Mesothelial cell of epicardium (in vitro differentiated cells): ENCODE data around the gene SLAMF9. TPM values are rescaled to one million over a fixed set of nuclear protein-coding genes. Genes with fewer than 3 reads are reported as not detected.

Experiments used
- DNase-seq, 2 experiments: peaks; one replicate each; pipeline ENCODE4 v3.0.0; 2021; ENCODE audit warnings: low spot score in 2 of 2; ENCODE audit not compliant: unreplicated experiment in 2 of 2
- H3K27ac Mint-ChIP-seq: 2 replicates; pipeline ENCODE4 v1.8.0; 2021; ENCODE audit warnings: mixed read lengths
- H3K27me3 Mint-ChIP-seq: 2 replicates; pipeline ENCODE4 v1.8.0; 2021; ENCODE audit warnings: low read depth, mixed read lengths
- H3K36me3 Mint-ChIP-seq: 2 replicates; pipeline ENCODE4 v1.8.0; 2021; ENCODE audit warnings: mixed read lengths
- H3K4me1 Mint-ChIP-seq: 2 replicates; pipeline ENCODE4 v1.8.0; 2021; ENCODE audit warnings: mixed read lengths
- H3K4me3 Mint-ChIP-seq: 2 replicates; pipeline ENCODE4 v1.8.0; 2021; ENCODE audit warnings: mild to moderate bottlenecking, moderate library complexity, mixed read lengths
- H3K9me3 Mint-ChIP-seq: 2 replicates; pipeline ENCODE4 v1.8.0; 2021; ENCODE audit warnings: mixed read lengths
- total RNA-seq: library from RNA; stranded (reverse); gene quantifications from 3 replicates; pipeline ENCODE4 v1.2.1, GENCODE V29; 2021
- TF ChIP-seq, protein P1 (sequence below): fragments of 200-600 bp; sonication (generic); IDR thresholded peaks from one replicate; pipeline ENCODE4 v1.5.0; 2021; ENCODE audit warnings: antibody characterized with exemption; ENCODE audit not compliant: unreplicated experiment

SLAMF9 gene
- total RNA-seq, 1 donor from 2014 or later, result not detected

DNA sequence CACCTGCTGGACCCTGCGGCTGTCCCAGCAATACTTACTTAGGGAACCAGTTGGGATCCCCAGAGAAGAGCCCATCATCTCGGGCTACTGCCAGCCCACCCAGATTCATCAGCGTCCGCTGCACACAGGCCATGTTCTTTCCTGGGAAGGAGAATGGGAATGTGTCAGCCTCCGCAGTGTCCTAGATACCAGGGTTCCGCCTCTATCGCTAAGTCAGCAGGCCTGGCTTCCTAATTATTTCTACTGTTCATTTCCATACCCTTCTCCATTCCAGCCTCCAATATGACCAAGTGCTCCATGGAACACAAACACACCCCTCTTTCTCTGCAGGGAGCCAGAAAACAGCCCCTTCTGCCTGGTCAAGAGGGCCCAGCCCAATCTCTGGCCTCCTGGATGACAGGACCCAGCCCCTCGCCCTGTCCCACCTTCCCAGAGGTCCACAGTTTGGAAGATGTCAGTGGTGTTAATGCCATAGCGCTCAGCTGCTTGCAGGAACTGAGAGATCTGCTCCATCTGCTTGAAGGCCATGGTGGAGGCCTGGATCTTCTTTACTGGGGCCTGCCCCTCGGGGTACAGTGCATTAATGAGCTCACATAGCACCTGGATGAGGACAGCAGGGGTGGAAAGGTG, 34.7 kb downstream of the SLAMF9 start:
- Mint-ChIP-seq H3K4me1 (peaks cover 49% of the 10 kb centered on the region), H3K27ac (no peak overlapping the region), H3K9me3 (no peaks in the 10 kb centered on the region), H3K36me3 (peaks cover 16% of the 10 kb centered on the region), H3K4me3 (no peak overlapping the region), H3K27me3 (no peaks in the 10 kb centered on the region)
- DNase-seq, result no peak
- TF ChIP-seq, protein P1, sequence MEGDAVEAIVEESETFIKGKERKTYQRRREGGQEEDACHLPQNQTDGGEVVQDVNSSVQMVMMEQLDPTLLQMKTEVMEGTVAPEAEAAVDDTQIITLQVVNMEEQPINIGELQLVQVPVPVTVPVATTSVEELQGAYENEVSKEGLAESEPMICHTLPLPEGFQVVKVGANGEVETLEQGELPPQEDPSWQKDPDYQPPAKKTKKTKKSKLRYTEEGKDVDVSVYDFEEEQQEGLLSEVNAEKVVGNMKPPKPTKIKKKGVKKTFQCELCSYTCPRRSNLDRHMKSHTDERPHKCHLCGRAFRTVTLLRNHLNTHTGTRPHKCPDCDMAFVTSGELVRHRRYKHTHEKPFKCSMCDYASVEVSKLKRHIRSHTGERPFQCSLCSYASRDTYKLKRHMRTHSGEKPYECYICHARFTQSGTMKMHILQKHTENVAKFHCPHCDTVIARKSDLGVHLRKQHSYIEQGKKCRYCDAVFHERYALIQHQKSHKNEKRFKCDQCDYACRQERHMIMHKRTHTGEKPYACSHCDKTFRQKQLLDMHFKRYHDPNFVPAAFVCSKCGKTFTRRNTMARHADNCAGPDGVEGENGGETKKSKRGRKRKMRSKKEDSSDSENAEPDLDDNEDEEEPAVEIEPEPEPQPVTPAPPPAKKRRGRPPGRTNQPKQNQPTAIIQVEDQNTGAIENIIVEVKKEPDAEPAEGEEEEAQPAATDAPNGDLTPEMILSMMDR, result no peak

DNA sequence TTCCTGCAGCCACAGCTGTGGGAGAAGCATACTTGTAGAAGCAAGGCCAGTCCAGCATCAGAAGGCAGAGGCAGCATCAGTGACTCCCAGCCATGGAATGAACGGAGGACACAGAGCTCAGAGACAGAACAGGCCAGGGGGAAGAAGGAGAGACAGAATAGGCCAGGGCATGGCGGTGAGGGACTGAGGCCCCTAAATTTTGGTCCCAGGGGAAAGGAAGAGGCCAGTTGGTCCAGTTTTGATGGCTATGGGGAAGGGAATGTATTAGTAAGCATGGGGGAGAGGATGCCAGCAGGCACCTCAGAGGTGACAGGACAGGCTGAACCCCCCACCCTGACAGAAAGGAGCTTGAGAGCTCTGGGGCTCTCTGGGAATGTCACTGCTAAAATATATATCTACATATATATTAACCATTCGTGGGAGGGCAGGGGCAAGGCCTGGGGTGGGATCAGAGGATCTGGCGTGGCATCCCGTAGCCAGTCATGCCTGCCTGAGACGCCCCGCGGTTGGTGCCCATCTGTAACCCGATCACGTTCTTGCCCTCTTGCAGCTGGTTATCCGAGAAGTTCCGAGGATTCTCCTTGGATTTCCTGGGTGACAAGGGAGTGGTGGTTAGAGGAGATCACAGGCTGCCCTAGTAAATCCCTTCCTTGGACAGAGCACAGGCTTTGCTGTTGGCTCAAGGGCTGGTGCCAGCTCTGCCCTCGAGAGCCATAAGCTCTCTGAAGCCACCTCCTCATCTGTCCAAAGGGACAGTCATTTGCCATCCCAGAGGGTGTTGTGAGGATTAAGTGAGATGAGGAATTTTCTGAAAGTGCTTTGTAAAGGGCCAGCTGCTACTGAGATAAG, 35.5 kb downstream of the SLAMF9 start:
- H3K4me3 Mint-ChIP-seq, result no peak overlapping the region
- TF ChIP-seq, protein P1, result no peak

DNA sequence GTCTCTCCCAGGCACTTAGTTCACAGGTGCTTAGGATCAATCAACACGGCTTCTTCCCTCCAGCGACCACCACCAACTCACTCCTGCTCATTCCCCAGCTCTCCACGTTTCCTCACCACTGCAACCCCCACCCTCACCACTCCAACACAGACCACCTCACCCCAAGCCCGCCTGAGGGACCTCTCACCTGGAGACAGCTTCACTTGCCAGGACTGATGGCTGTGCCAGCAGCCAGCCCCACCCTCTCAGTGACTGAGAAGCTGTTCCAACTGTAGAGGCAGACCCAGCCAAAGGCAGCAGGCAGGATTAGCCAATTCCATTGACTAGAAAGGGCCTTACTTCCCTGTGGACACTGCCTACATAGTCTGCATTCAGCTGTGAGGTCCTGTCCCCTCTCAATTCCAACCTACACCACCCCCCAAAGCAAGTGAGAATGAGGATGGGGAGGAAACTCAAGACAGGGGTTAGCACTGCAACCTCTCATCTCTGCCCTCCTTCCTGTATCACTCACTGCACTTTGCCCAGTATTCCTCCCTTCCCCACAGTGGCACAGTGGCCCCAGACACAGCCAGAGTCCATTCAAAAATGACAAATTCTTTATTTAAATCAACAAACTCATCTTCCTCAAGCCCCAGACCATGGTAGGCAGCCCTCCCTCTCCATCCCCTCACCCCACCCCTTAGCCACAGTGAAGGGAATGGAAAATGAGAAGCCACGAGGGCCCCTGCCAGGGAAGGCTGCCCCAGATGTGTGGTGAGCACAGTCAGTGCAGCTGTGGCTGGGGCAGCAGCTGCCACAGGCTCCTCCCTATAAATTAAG, 36.3 kb downstream of the SLAMF9 start:
- H3K9me3 Mint-ChIP-seq, result no peaks in the 10 kb centered on the region
- TF ChIP-seq, protein P1, result no peak
- no peak for DNase-seq
- H3K4me3 Mint-ChIP-seq, result no peak overlapping the region
- H3K36me3 Mint-ChIP-seq, result peaks cover 16% of the 10 kb centered on the region
- H3K4me1 Mint-ChIP-seq, result peaks cover 47% of the 10 kb centered on the region
- H3K27me3 Mint-ChIP-seq, result no peaks in the 10 kb centered on the region
- H3K27ac Mint-ChIP-seq, result peak overlapping the region; percentile 13

More for the DNA sequence above, 35.5 kb downstream of the SLAMF9 start:
- no peaks in the 10 kb centered on the region for H3K27me3 Mint-ChIP-seq
- H3K9me3 Mint-ChIP-seq, result no peaks in the 10 kb centered on the region
- no peak for DNase-seq
- H3K4me1 Mint-ChIP-seq, result peaks cover 48% of the 10 kb centered on the region
- H3K36me3 Mint-ChIP-seq, result peaks cover 16% of the 10 kb centered on the region
- H3K27ac Mint-ChIP-seq, result no peak overlapping the region

DNA sequence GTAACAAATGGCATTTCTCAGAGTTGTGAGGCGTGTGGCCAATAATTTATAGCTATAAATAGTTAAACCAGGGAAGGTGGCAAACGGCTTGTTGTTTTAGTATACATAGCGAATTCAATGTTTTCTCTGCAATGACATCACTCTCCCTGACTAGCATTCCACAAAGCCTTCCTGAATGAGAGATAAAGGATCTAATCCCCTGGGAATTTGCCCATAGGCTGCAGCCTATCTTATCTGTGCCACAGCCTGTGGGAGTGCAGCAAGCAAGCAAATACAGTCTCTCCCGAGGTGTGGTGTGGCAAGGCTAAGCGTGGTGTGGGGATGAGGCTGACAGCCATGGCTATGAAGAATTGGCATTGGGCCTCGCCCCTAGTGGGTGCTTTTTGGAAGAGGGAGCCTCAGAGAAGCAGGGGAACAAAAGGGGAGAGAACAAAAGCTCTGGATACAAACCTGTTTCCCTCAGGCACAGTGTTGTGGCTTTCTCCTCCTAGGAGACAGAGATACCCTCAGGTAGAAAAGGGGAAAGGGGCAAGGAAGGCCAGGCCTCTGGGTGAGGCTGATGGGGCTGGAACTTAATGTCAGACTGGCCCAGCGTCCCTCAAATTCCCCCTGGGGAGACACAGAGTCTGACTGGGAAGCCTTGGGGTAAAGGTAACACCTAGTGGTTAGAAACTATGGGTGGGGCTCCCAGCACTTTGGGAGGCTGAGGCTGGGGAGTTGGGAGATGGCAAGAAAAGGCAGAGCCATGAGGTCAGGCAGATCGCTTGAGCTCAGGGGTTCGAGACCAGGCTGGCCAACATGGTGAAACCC, 37.6 kb downstream of the SLAMF9 start:
- H3K4me3 Mint-ChIP-seq, result no peak overlapping the region
- no peak for DNase-seq
- H3K27me3 Mint-ChIP-seq, result no peaks in the 10 kb centered on the region
- peak overlapping the region; percentile 81 for H3K27ac Mint-ChIP-seq
- H3K36me3 Mint-ChIP-seq, result peaks cover 16% of the 10 kb centered on the region
- TF ChIP-seq, protein P1, result no peak
- H3K9me3 Mint-ChIP-seq, result no peaks in the 10 kb centered on the region
- peaks cover 42% of the 10 kb centered on the region for H3K4me1 Mint-ChIP-seq

DNA sequence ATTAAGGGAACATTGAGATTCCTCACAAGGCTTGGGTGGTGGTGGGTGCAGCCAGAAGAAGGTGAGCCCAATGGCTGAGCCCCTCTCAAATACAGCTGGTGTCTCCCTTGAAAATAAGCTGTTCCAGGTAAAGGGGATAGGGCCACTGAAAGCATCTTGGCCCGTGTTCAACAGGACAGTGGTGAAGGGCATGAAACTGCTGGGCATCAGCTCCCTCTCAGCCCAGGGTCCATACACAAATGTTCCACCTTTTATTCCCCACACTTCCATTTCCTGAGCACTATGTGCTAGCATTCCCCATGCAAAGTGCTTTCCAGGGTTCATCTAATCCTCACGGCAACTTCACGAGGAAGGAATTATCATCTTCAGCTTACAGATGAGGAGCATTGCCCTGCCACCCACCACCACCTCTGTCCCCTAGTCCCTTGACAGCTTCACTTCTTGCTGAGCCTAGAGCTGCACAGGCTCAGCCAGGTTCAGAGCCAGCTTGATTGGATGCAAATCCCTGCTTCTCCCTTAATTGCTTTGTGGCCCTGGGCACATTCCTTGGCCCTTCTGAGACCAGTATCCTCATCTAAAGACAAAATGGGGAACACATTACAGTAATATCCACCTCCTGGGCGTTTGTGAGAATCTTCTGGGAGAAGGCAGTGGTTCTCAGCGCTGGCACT, 38.3 kb downstream of the SLAMF9 start:
- peaks cover 46% of the 10 kb centered on the region for H3K4me1 Mint-ChIP-seq
- H3K27me3 Mint-ChIP-seq, result no peaks in the 10 kb centered on the region
- H3K36me3 Mint-ChIP-seq, result peaks cover 16% of the 10 kb centered on the region
- peak overlapping the region; percentile 72 for H3K27ac Mint-ChIP-seq
- TF ChIP-seq, protein P1, result no peak
- DNase-seq, result no peak
- no peak overlapping the region for H3K4me3 Mint-ChIP-seq
- H3K9me3 Mint-ChIP-seq, result no peaks in the 10 kb centered on the region
